Measurements from ENCODE around the gene FUT8.

The FUT8 gene

GRCh38 chr14:65656554-65656953 is 244.0 kb downstream of the FUT8 start:
- no peak overlapping the region for H3K4me3 ChIP-seq (ENCODE audit: low read depth, low read length)
- H3K9me3 ChIP-seq, result no peaks in the 10 kb centered on the region
- H3K36me3 ChIP-seq, result no peaks in the 10 kb centered on the region
- no peak for TF ChIP-seq CTCF (IDR thresholded peaks at IDR 0.05; ENCODE audit: low read depth, low read length)
- DNase-seq, result no peak
- no peaks in the 10 kb centered on the region for H3K27me3 ChIP-seq
- no peaks in the 10 kb centered on the region for H3K4me1 ChIP-seq

- no peak for TF ChIP-seq CTCF (IDR thresholded peaks at IDR 0.05; ENCODE audit: low read depth, low read length)
- Histone ChIP-seq H3K36me3 (no peaks in the 10 kb centered on the region), H3K4me1 (no peaks in the 10 kb centered on the region), H3K27me3 (no peaks in the 10 kb centered on the region), H3K4me3 (ENCODE audit: low read depth, low read length) (no peak overlapping the region), H3K9me3 (no peaks in the 10 kb centered on the region)
- DNase-seq, result no peak
These were observed 245.7 kb downstream of the FUT8 start for GRCh38 chr14:65658202-65658601.

- no peaks in the 10 kb centered on the region for H3K27me3 ChIP-seq
- no peak for TF ChIP-seq CTCF (IDR thresholded peaks at IDR 0.05; ENCODE audit: low read depth, low read length)
- H3K4me3 ChIP-seq (ENCODE audit: low read depth, low read length), result no peak overlapping the region
- DNase-seq, result no peak
- no peaks in the 10 kb centered on the region for H3K4me1 ChIP-seq
- H3K36me3 ChIP-seq, result no peaks in the 10 kb centered on the region
- no peaks in the 10 kb centered on the region for H3K9me3 ChIP-seq
These were observed 249.3 kb downstream of the FUT8 start for GRCh38 chr14:65661865-65662264.

GRCh38 chr14:65664436-65664835 is 251.9 kb downstream of the FUT8 start:
- DNase-seq, result no peak
- Histone ChIP-seq H3K9me3 (no peaks in the 10 kb centered on the region), H3K36me3 (no peaks in the 10 kb centered on the region), H3K4me1 (no peaks in the 10 kb centered on the region), H3K27me3 (no peaks in the 10 kb centered on the region), H3K4me3 (ENCODE audit: low read depth, low read length) (no peak overlapping the region)
- TF ChIP-seq CTCF (IDR thresholded peaks at IDR 0.05; ENCODE audit: low read depth, low read length), result no peak

- no peaks in the 10 kb centered on the region for H3K36me3 ChIP-seq
- no peak overlapping the region for H3K4me3 ChIP-seq (ENCODE audit: low read depth, low read length)
These were observed 264.0 kb downstream of the FUT8 start for GRCh38 chr14:65676361-65677014.

More at GRCh38 chr14:65676361-65677014, 264.0 kb downstream of the FUT8 start:
- no peak for DNase-seq
- no peaks in the 10 kb centered on the region for H3K9me3 ChIP-seq
- H3K27me3 ChIP-seq, result no peaks in the 10 kb centered on the region
- TF ChIP-seq CTCF (IDR thresholded peaks at IDR 0.05; ENCODE audit: low read depth, low read length), result no peak
- H3K4me1 ChIP-seq, result no peaks in the 10 kb centered on the region
